Pancreas (tissue), 10 donors: ENCODE data around the gene NME1. TPM values are rescaled to one million over a fixed set of nuclear protein-coding genes. Genes with fewer than 3 reads are reported as not detected.

ENCODE experiments used
- ATAC-seq, 4 donors: fragments of 200-7000 bp; cut with Tn5 transposase; one replicate each; pipeline versions ENCODE4 v1.8.0 to v1.9.1; 2020; ENCODE audit warnings: mild to moderate bottlenecking in 4 of 4, moderate library complexity in 4 of 4
- DNase-seq, 6 donors: peaks; one replicate each; pipeline ENCODE4 v3.0.0-alpha.2; 2020
- FAIRE-seq: peaks from 2 replicates; lab custom pipeline; 2012; peaks lifted over from hg19 to GRCh38; lab: Jason Lieb, UNC
- H3K27ac ChIP-seq, 4 donors: fragments of 200-600 bp; sonication (generic); 1 replicate in 3 of 4; 2 replicates in 1 of 4; pipeline versions ENCODE4 v1.5.0 to v1.8.0; 2020
- H3K27me3 ChIP-seq, 4 donors: fragments of 200-600 bp; one replicate each; pipeline ENCODE4 v1.8.0; 2021
- H3K36me3 ChIP-seq, 3 donors: fragments of 200-600 bp; sonication (generic) in 1 of 3; one replicate each; pipeline versions ENCODE4 v1.5.0 to v1.8.0; 2020 to 2021
- H3K4me1 ChIP-seq, 3 donors: fragments of 200-600 bp; one replicate each; pipeline ENCODE4 v1.8.0; 2021
- H3K4me3 ChIP-seq, 4 donors: fragments of 200-600 bp; sonication (generic) in 2 of 4; one replicate each; pipeline versions ENCODE4 v1.5.0 to v1.8.0; 2020 to 2021
- H3K9me3 ChIP-seq, 4 donors: fragments of 200-600 bp; one replicate each; pipeline ENCODE4 v1.8.0; 2021
- WGBS, 2 donors: extraction: QIAGEN DNeasy Blood & Tissue Kit; methylation state at CpG; one replicate each; pipeline ENCODE4 v1.1.7; 2013; 5-methylcytosine and 5-hydroxymethylcytosine counted together
- intact Hi-C, 3 donors: fragments of 100-400 bp; cut with DNase I; formaldehyde crosslinking; loops; one replicate each; pipeline versions ENCODE4 v1.11.1 to v1.14.2; 2022
- polyA plus RNA-seq, 2 donors: library from polyadenylated mRNA; stranded (reverse); fragments of 200-250 nt; gene quantifications; one replicate each; pipeline ENCODE4 v1.2.3, GENCODE V29; 2013
- total RNA-seq, 6 donors: library from RNA; stranded (reverse); fragmentation: NEBNext Ultra II Directional in 4 of 6; extraction: Animal tissue kit (Norgen Biotek cat#: 25700) in 4 of 6; gene quantifications; one replicate each; pipeline versions ENCODE4 v1.2.1 to v1.2.4, GENCODE V29; 2021 to 2023
- TF ChIP-seq, protein P1 (sequence below), 4 donors: fragments of 200-600 bp; sonication (generic) in 3 of 4; IDR thresholded peaks; one replicate each; pipeline versions ENCODE4 v1.5.0 to v1.8.0; 2021; ENCODE audit warnings: antibody characterized with exemption in 4 of 4
- donor health status: healthy with polysubstance abuse.
- donor health status: DM: no; HTN: no; CAD: no; lungs with moderate emphysema.
- donor health status: DM: no; HTN: no; CAD: no.
- donor health status: control.
- donor health status: control.
- donor health status: Bipolar disorder and iron deficiency.
- donor health status: DM: yes; HTN: yes; CAD: no.
- donor health status: DM: no; HTN: no; CAD: no.
- donor health status: DM: no; HTN: no; CAD: no.
- donor health status: DM: yes; HTN: yes; CAD: no.

Gene NME1
- total and polyA plus RNA-seq, 8 donors: 15.6 to 57.1 (median 39.5) TPM

DNA sequence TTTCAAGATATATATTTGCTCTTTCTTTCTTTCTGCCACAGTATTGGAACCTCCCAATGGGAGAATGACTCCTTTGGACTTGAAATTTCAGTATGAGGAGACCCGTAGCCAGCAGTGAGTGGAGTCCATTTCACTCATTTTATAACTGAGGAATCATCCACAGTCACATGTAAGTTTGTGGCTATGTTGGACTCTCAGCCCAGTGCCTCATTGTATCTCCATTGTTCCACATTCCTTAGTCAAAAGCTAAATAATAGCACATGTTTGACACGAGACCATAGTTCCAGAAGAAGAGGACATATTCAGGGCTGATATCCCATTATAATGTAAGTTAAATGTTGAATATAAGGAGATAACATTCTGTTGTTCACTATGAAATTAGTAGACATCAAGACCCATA is 20.0 kb upstream of the NME1 start:
- H3K27ac ChIP-seq: no peak overlapping the region
- FAIRE-seq: no peak
- TF ChIP-seq, protein P1, sequence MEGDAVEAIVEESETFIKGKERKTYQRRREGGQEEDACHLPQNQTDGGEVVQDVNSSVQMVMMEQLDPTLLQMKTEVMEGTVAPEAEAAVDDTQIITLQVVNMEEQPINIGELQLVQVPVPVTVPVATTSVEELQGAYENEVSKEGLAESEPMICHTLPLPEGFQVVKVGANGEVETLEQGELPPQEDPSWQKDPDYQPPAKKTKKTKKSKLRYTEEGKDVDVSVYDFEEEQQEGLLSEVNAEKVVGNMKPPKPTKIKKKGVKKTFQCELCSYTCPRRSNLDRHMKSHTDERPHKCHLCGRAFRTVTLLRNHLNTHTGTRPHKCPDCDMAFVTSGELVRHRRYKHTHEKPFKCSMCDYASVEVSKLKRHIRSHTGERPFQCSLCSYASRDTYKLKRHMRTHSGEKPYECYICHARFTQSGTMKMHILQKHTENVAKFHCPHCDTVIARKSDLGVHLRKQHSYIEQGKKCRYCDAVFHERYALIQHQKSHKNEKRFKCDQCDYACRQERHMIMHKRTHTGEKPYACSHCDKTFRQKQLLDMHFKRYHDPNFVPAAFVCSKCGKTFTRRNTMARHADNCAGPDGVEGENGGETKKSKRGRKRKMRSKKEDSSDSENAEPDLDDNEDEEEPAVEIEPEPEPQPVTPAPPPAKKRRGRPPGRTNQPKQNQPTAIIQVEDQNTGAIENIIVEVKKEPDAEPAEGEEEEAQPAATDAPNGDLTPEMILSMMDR (IDR thresholded peaks at IDR 0.05): no peak
- no peaks in the 10 kb centered on the region for H3K27me3 ChIP-seq
- no peaks in the 10 kb centered on the region for H3K9me3 ChIP-seq
- intact Hi-C loops: no loop called here
- no peak overlapping the region for H3K4me3 ChIP-seq
- peak in 1 of 4 donors; percentile 22 for ATAC-seq
- no peaks in the 10 kb centered on the region for H3K36me3 ChIP-seq
- DNase-seq: no peak
- H3K4me1 ChIP-seq: no peaks in the 10 kb centered on the region
- WGBS, 2 donors: 82 to 95% methylated on average over 2 of the region's 2 CpGs

DNA sequence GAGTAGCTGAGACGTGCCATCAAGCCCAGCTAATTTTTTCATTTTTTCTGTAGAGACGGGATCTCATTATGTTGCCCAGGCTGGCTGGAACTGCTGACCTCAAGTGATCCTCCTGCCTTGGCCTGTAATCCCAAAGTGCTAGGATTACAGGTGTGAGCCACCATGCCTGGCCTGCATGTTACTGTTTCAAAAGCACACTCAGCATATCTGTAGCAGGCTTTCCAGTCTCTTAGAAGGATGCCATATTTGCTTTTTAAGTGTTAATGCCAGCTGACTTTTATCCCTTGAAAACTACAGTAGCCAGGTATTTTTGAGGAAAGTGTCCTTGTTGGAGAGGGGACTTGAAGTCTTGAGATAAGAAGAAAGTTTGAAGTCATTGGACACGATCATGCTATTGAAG is 17.4 kb upstream of the NME1 start:
- no peak overlapping the region for H3K27ac ChIP-seq
- no peak for ATAC-seq
- H3K4me1 ChIP-seq: no peaks in the 10 kb centered on the region
- H3K36me3 ChIP-seq: no peaks in the 10 kb centered on the region
- TF ChIP-seq, protein P1 (IDR thresholded peaks at IDR 0.05): no peak
- no peaks in the 10 kb centered on the region for H3K9me3 ChIP-seq
- no peak overlapping the region for H3K4me3 ChIP-seq
- no peak for DNase-seq
- intact Hi-C loops: no loop called here
- FAIRE-seq: no peak
- H3K27me3 ChIP-seq: no peaks in the 10 kb centered on the region
- 89 to 93% methylated on average over 3 of the region's 3 CpGs for WGBS, 2 donors

DNA sequence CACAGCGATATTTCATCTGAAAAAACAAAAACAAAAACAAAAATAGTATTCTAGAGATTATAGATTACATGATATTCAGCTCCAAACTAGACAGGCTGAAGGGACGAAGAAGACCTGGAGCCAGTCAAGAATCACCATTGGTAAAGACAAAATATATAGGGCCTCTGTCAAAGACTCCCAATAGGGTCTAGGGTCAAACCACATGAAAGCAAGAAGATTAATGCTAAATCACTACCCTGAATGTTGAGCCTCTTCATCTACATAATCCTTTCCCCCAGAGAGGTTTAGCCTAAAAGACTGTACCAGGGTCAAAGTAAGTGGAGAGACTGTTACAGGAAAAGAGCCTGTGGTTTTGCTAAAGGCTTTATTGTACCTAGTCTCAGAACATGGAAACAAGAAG is 10.8 kb upstream of the NME1 start:
- Histone ChIP-seq H3K27ac (no peak overlapping the region), H3K9me3 (no peaks in the 10 kb centered on the region), H3K4me1 (no peaks in the 10 kb centered on the region), H3K36me3 (no peaks in the 10 kb centered on the region), H3K4me3 (no peak overlapping the region), H3K27me3 (no peaks in the 10 kb centered on the region)
- intact Hi-C loops: no loop called here
- FAIRE-seq (no peak), ATAC-seq (no peak), DNase-seq (no peak)
- TF ChIP-seq, protein P1 (IDR thresholded peaks at IDR 0.05): no peak
- WGBS, 2 donors: 92 to 95% methylated on average over 2 of the region's 2 CpGs

DNA sequence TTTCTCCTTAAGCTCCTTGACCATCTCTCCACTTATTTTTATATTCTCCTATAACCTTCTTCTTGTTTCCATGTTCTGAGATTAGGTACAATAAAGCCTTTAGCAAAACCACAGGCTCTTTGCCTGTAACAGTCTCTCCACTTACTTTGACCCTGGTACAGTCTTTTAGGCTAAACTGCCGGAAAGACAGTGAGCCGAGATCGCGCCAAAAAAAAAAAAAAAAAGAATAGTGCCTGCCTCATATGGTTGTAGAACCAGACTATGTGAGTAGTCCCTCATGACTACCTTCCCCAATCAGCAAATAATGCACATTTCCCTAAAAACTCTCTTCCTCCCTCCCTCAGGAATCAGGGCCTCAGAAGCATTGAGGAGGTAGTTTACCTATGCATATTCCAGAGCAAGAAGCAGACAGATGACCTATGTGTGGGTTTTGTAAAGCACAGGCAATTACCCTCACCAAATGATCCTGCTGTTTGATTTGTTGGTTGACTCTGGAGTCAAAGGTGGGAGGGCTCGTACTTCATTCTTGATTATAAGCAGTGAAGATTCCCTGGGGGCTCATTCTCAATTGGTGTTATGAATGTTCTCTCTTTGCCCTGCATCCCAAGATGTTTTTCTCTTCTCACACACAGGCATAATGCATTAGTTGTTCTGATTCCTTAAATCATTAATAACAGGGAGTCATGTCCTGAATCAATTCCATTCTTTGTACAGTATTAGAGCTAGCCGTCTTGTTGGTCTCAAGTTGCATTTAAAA is 8.9 kb upstream of the NME1 start:
- TF ChIP-seq, protein P1 (IDR thresholded peaks at IDR 0.05): no peak
- Histone ChIP-seq H3K4me1 (no peaks in the 10 kb centered on the region), H3K36me3 (no peaks in the 10 kb centered on the region), H3K4me3 (no peak overlapping the region), H3K9me3 (no peaks in the 10 kb centered on the region), H3K27ac (no peak overlapping the region), H3K27me3 (no peaks in the 10 kb centered on the region)
- FAIRE-seq (no peak), ATAC-seq (peak in 1 of 4 donors; percentile 41), DNase-seq (no peak)
- intact Hi-C loops: no loop called here
- WGBS, 2 donors: 65 to 66% methylated on average over 6 of the region's 6 CpGs

DNA sequence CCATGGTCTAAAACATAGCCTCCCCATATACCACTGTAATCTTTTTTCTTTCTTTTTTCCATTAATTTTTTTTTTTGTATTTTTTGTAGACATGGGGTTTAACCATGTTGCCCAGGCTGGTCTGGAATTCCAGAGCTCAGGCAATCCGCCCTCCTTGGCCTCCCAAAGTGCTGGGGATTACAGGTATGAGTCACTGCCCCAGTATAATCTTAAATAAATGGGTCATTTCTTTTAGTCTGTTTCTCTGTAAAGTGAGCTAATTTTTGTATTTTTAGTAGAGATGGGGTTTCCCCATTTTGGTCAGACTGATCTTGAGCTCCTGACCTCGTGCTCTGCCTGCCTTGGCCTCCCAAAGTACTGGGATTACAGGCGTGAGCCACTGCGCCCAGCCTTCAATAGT is 5.7 kb upstream of the NME1 start:
- Histone ChIP-seq H3K4me1 (no peaks in the 10 kb centered on the region), H3K27me3 (no peaks in the 10 kb centered on the region), H3K9me3 (no peaks in the 10 kb centered on the region), H3K36me3 (no peaks in the 10 kb centered on the region), H3K4me3 (no peak overlapping the region), H3K27ac (no peak overlapping the region)
- TF ChIP-seq, protein P1 (IDR thresholded peaks at IDR 0.05): no peak
- 79 to 87% methylated on average over 4 of the region's 4 CpGs for WGBS, 2 donors
- intact Hi-C loops: no loop called here
- DNase-seq (no peak), FAIRE-seq (no peak), ATAC-seq (no peak)
